Measurements from ENCODE around the gene PRKCH.

The PRKCH gene

GRCh38 chr14:61470261-61470960 lies 149.0 kb downstream of the PRKCH start:
- TF ChIP-seq SIN3A (IDR thresholded peaks at IDR 0.05; ENCODE audit: borderline replicate concordance, insufficient read depth, low read length) (no peak), POLR2AphosphoS5 (IDR thresholded peaks at IDR 0.05; ENCODE audit: low read depth, low read length) (no peak), FOXP2 (optimal IDR thresholded peaks at IDR 0.05; ENCODE audit: borderline replicate concordance, extremely low read depth, extremely low read length, insufficient read depth) (no peak), REST (IDR thresholded peaks at IDR 0.05; ENCODE audit: insufficient read depth in 1 of 2, low read depth in 2 of 2, low read length in 2 of 2) (no peak), TAF1 (IDR thresholded peaks at IDR 0.05; ENCODE audit: borderline replicate concordance, insufficient read depth, low read length) (no peak)

- no peak for TF ChIP-seq SIN3A (IDR thresholded peaks at IDR 0.05; ENCODE audit: borderline replicate concordance, insufficient read depth, low read length)
- no peak for TF ChIP-seq REST (IDR thresholded peaks at IDR 0.05; ENCODE audit: insufficient read depth in 1 of 2, low read depth in 2 of 2, low read length in 2 of 2)
- TF ChIP-seq POLR2AphosphoS5 (IDR thresholded peaks at IDR 0.05; ENCODE audit: low read depth, low read length): no peak
Observed at GRCh38 chr14:61470961-61471293, 149.5 kb downstream of the PRKCH start.

GRCh38 chr14:61471297-61472005 lies 150.1 kb downstream of the PRKCH start:
- no peak for TF ChIP-seq TAF1 (IDR thresholded peaks at IDR 0.05; ENCODE audit: borderline replicate concordance, insufficient read depth, low read length)
- TF ChIP-seq REST (IDR thresholded peaks at IDR 0.05; ENCODE audit: insufficient read depth in 1 of 2, low read depth in 2 of 2, low read length in 2 of 2): no peak
- no peak for TF ChIP-seq FOXP2 (optimal IDR thresholded peaks at IDR 0.05; ENCODE audit: borderline replicate concordance, extremely low read depth, extremely low read length, insufficient read depth)
- no peak for TF ChIP-seq SIN3A (IDR thresholded peaks at IDR 0.05; ENCODE audit: borderline replicate concordance, insufficient read depth, low read length)
- no peak for TF ChIP-seq POLR2AphosphoS5 (IDR thresholded peaks at IDR 0.05; ENCODE audit: low read depth, low read length)

GRCh38 chr14:61472011-61472672 lies 150.8 kb downstream of the PRKCH start:
- 0 out of 4 replicates have a peak, but pooled peaks of 1 of the 2 experiments have one; percentile 15 for TF ChIP-seq REST (IDR thresholded peaks at IDR 0.05; ENCODE audit: insufficient read depth in 1 of 2, low read depth in 2 of 2, low read length in 2 of 2)
- TF ChIP-seq TAF1 (IDR thresholded peaks at IDR 0.05; ENCODE audit: borderline replicate concordance, insufficient read depth, low read length): no peak
